Measurements from ENCODE around the gene SLC39A9.

- no peak for TF ChIP-seq EZH2 (IDR thresholded peaks at IDR 0.05; ENCODE audit: low read length, unreplicated experiment)
- no peak for TF ChIP-seq CTCF (conservative IDR thresholded peaks at IDR 0.05; ENCODE audit: low read depth, low read length)
- TF ChIP-seq EZH2phosphoT487 (IDR thresholded peaks at IDR 0.05; ENCODE audit: borderline replicate concordance, low read length) = no peak
Observed at GRCh38 chr14:69375182-69375581, 23.3 kb upstream of the SLC39A9 start.
